ENCODE results near the gene ZNF775. TPM values are rescaled to one million over a fixed set of nuclear protein-coding genes. Genes with fewer than 3 reads are reported as not detected.

Gene ZNF775
- polyA plus RNA-seq, 3 donors = 1.3 to 2.7 (median 1.4) TPM

DNA sequence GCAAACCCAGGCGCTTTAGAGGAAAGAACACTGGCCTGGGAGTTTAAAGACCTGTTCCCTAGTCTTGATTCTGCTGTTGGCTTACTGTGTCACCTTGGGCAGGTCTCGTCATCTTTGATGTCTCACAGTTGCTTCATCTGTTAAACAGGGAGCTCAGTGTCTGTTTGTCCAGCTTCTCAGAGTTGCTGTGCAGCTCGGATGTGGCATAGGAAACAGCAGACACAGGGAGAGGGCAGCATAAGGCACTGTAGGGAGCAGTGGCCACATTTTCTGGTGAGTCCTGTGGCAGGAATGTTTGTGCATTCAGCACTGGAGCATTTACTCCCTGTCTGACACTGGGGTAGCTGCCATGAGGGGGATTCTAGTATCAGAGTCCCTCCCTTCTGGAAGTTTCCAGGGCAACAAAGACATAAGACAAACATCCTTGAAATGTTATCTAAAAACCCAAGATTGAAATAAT lies 8.5 kb upstream of the ZNF775 start:
- Histone ChIP-seq H2AFZ (ENCODE audit: insufficient read depth, low read depth, low read length, poor library complexity, severe bottlenecking) (no peak overlapping the region), H3K4me2 (replicated peaks; ENCODE audit: extremely low read depth, low read length, poor library complexity, severe bottlenecking) (peak overlapping the region; percentile 95), H3K4me1 (ENCODE audit: control insufficient read depth in 1 of 2, insufficient read depth in 2 of 2, low read length in 2 of 2) (peaks cover 37 to 51% of the 10 kb centered on the region in 2 donors), H3K79me2 (ENCODE audit: insufficient read depth, low read length) (peaks cover 57% of the 10 kb centered on the region), H3K27me3 (ENCODE audit: control insufficient read depth in 2 of 2, insufficient read depth in 2 of 2, low read length in 2 of 2) (no peaks in the 10 kb centered on the region), H3K9ac (ENCODE audit: insufficient read depth, low read length, poor library complexity, severe bottlenecking) (no peak overlapping the region), H3K4me3 (replicated peaks in 1 of 3; ENCODE audit: low read depth in 2 of 3, low read length in 3 of 3) (no peak overlapping the region), H3K36me3 (replicated peaks in 1 of 2; ENCODE audit: control insufficient read depth in 1 of 2, insufficient read depth in 2 of 2, low read length in 2 of 2) (peaks cover 33 to 44% of the 10 kb centered on the region in 2 donors), H3K27ac (ENCODE audit: low read depth in 1 of 2, low read length in 2 of 2) (no peak overlapping the region), H3K9me3 (replicated peaks in 1 of 2; ENCODE audit: control insufficient read depth in 1 of 2, insufficient read depth in 1 of 2, low read length in 2 of 2) (no peaks in the 10 kb centered on the region), H4K20me1 (ENCODE audit: insufficient read depth, low read length) (peaks cover 57% of the 10 kb centered on the region)
- Mint-ChIP-seq H3K36me3 (peaks cover 24 to 47% of the 10 kb centered on the region in 2 donors), H3K4me1 (peaks cover 46% of the 10 kb centered on the region), H3K27me3 (ENCODE audit: low read depth in 3 of 3) (no peaks in the 10 kb centered on the region), H3K9me3 (peaks cover 0 to 2% (median 0%) of the 10 kb centered on the region in 7 donors), H3K4me3 (no peak overlapping the region), H3K27ac (peak overlapping the region in 5 of 7 donors; percentile 12 to 96 (median 50))
- no peak for DNase-seq
- TF ChIP-seq, protein P1, sequence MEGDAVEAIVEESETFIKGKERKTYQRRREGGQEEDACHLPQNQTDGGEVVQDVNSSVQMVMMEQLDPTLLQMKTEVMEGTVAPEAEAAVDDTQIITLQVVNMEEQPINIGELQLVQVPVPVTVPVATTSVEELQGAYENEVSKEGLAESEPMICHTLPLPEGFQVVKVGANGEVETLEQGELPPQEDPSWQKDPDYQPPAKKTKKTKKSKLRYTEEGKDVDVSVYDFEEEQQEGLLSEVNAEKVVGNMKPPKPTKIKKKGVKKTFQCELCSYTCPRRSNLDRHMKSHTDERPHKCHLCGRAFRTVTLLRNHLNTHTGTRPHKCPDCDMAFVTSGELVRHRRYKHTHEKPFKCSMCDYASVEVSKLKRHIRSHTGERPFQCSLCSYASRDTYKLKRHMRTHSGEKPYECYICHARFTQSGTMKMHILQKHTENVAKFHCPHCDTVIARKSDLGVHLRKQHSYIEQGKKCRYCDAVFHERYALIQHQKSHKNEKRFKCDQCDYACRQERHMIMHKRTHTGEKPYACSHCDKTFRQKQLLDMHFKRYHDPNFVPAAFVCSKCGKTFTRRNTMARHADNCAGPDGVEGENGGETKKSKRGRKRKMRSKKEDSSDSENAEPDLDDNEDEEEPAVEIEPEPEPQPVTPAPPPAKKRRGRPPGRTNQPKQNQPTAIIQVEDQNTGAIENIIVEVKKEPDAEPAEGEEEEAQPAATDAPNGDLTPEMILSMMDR (IDR thresholded peaks at IDR 0.05) = no peak
- WGBS (ENCODE audit: insufficient coverage) = 92% methylated on average over 3 of the region's 3 CpGs
- intact Hi-C loops (cut with micrococcal nuclease) = loop anchor here in 1 of 2 donors (1.0 to 10.0 kb wide), 2 partner anchors 8 to 714 kb away; partner anchors contain the start of genes AGAP3, FASTK and TMUB1

DNA sequence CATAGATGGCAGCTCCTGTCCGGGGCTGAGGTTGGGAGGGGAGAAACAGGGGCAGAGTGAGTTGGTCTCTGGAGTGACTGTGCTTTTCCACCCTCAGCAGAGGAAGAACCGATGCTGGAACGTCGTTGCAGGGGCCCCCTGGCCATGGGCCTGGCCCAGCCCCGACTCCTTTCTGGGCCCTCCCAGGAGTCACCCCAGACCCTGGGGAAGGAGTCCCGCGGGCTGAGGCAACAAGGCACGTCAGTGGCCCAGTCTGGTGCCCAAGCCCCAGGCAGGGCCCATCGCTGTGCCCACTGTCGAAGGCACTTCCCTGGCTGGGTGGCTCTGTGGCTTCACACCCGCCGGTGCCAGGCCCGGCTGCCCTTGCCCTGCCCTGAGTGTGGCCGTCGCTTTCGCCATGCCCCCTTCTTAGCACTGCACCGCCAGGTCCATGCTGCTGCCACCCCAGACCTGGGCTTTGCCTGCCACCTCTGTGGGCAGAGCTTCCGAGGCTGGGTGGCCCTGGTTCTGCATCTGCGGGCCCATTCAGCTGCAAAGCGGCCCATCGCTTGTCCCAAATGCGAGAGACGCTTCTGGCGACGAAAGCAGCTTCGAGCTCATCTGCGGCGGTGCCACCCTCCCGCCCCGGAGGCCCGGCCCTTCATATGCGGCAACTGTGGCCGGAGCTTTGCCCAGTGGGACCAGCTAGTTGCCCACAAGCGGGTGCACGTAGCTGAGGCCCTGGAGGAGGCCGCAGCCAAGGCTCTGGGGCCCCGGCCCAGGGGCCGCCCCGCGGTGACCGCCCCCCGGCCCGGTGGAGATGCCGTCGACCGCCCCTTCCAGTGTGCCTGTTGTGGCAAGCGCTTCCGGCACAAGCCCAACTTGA lies 7.8 kb upstream of the ZNF775 start:
- H3K4me1 Mint-ChIP-seq = peaks cover 41% of the 10 kb centered on the region
- no peak overlapping the region for H2AFZ ChIP-seq (ENCODE audit: insufficient read depth, low read depth, low read length, poor library complexity, severe bottlenecking)
- DNase-seq = no peak
- H3K27me3 ChIP-seq (ENCODE audit: control insufficient read depth in 2 of 2, insufficient read depth in 2 of 2, low read length in 2 of 2) = no peaks in the 10 kb centered on the region
- H3K36me3 ChIP-seq (replicated peaks in 1 of 2; ENCODE audit: control insufficient read depth in 1 of 2, insufficient read depth in 2 of 2, low read length in 2 of 2) = peaks cover 33 to 44% of the 10 kb centered on the region in 2 donors
- no peaks in the 10 kb centered on the region for H3K9me3 ChIP-seq (replicated peaks in 1 of 2; ENCODE audit: control insufficient read depth in 1 of 2, insufficient read depth in 1 of 2, low read length in 2 of 2)
- no peak overlapping the region for H3K4me2 ChIP-seq (replicated peaks; ENCODE audit: extremely low read depth, low read length, poor library complexity, severe bottlenecking)
- H3K27ac ChIP-seq (ENCODE audit: low read depth in 1 of 2, low read length in 2 of 2) = no peak overlapping the region
- no peaks in the 10 kb centered on the region for H3K27me3 Mint-ChIP-seq (ENCODE audit: low read depth in 3 of 3)
- peaks cover 57% of the 10 kb centered on the region for H3K79me2 ChIP-seq (ENCODE audit: insufficient read depth, low read length)
- no peak overlapping the region for H3K9ac ChIP-seq (ENCODE audit: insufficient read depth, low read length, poor library complexity, severe bottlenecking)
- peaks cover 0 to 2% (median 0%) of the 10 kb centered on the region in 7 donors for H3K9me3 Mint-ChIP-seq
- H4K20me1 ChIP-seq (ENCODE audit: insufficient read depth, low read length) = peaks cover 57% of the 10 kb centered on the region
- peaks cover 26 to 52% of the 10 kb centered on the region in 2 donors for H3K36me3 Mint-ChIP-seq
- TF ChIP-seq, protein P1 (IDR thresholded peaks at IDR 0.05) = no peak
- intact Hi-C loops (cut with micrococcal nuclease) = loop anchor here in 1 of 2 donors (10.0 kb wide), 1 partner anchor 713 kb away; the partner anchor contains the start of genes AGAP3, FASTK and TMUB1
- H3K4me3 ChIP-seq (replicated peaks in 1 of 3; ENCODE audit: low read depth in 2 of 3, low read length in 3 of 3) = no peak overlapping the region
- H3K4me1 ChIP-seq (ENCODE audit: control insufficient read depth in 1 of 2, insufficient read depth in 2 of 2, low read length in 2 of 2) = peaks cover 30 to 44% of the 10 kb centered on the region in 2 donors
- 93% methylated on average over 46 of the region's 48 CpGs for WGBS (ENCODE audit: insufficient coverage)
- no peak overlapping the region for H3K4me3 Mint-ChIP-seq
- H3K27ac Mint-ChIP-seq = peak overlapping the region in 2 of 7 donors; percentile 12 to 48
